B cell (primary cell): ENCODE results near the gene SIPA1L3. TPM values are rescaled to one million over a fixed set of nuclear protein-coding genes. Genes with fewer than 3 reads are reported as not detected.

Experiments
- ATAC-seq: fragments of 200-7000 bp; cut with Tn5 transposase; one replicate; pipeline ENCODE4 v1.10.0; 2021; ENCODE audit warnings: low read depth, mild to moderate bottlenecking, moderate number of reproducible peaks, moderate library complexity
- CTCF ChIA-PET: fragments of 350-600 bp; sonication (Branson Sonifier 250); formaldehyde crosslinking; loops from one replicate; lab custom pipeline; 2021; ENCODE audit warnings: antibody characterized with exemption, inconsistent platforms; lab: Charles Lee
- POLR2A ChIA-PET: fragments of 350-600 bp; sonication (Branson Sonifier 250); formaldehyde crosslinking; loops from one replicate; lab custom pipeline; 2021; ENCODE audit warnings: antibody characterized with exemption; lab: Charles Lee
- DNase-seq: peaks from one replicate; pipeline ENCODE4 v3.0.0; 2013
- H2AFZ ChIP-seq: 2 replicates; pipeline ENCODE4 v1.6.1; 2012; ENCODE audit warnings: mild to moderate bottlenecking, low read depth, low read length; ENCODE audit not compliant: insufficient read depth, poor library complexity, severe bottlenecking
- H3K27ac ChIP-seq, 2 donors: 1 replicate in 1 of 2; 2 replicates in 1 of 2; pipeline ENCODE4 v1.5.1; 2012 to 2013; ENCODE audit warnings: low read length in 2 of 2, mild to moderate bottlenecking in 2 of 2, moderate library complexity in 1 of 2
- H3K27me3 ChIP-seq, 4 experiments: fragments of 200-600 bp in 1 of 4; sonication (generic) in 1 of 4; replicated peaks in 1 of 4; 1 replicate in 2 of 4; 2 replicates in 2 of 4; pipeline versions ENCODE4 v1.6.1 to v1.7.0; 2013 to 2016; ENCODE audit warnings: low read length in 3 of 4, mild to moderate bottlenecking in 2 of 4, mixed read lengths in 1 of 4, moderate library complexity in 1 of 4; ENCODE audit not compliant: insufficient read depth in 4 of 4, control insufficient read depth in 3 of 4; ENCODE audit errors: control extremely low read depth in 1 of 4
- H3K36me3 ChIP-seq, 2 experiments: replicated peaks in 1 of 2; 1 replicate in 1 of 2; 2 replicates in 1 of 2; pipeline versions ENCODE4 v1.6.1 to v1.7.1; 2013; ENCODE audit warnings: low read length in 1 of 2; ENCODE audit not compliant: insufficient read depth in 2 of 2, control insufficient read depth in 1 of 2; ENCODE audit errors: control extremely low read depth in 1 of 2, extremely low read depth in 1 of 2
- H3K4me1 ChIP-seq, 2 donors: fragments of 200-600 bp in 1 of 2; sonication (generic) in 1 of 2; 1 replicate in 1 of 2; 2 replicates in 1 of 2; pipeline versions ENCODE4 v1.5.1 to v1.6.1; 2013 to 2017; ENCODE audit warnings: low read length in 2 of 2; ENCODE audit not compliant: control insufficient read depth in 2 of 2, insufficient read depth in 2 of 2
- H3K4me2 ChIP-seq: replicated peaks from 2 replicates; pipeline ENCODE3; 2012; ENCODE audit warnings: mild to moderate bottlenecking, low read depth, low read length; ENCODE audit not compliant: poor library complexity, severe bottlenecking
- H3K4me3 ChIP-seq, 5 experiments: fragments of 200-600 bp in 1 of 5; sonication (generic) in 1 of 5; 1 replicate in 3 of 5; 2 replicates in 2 of 5; pipeline versions ENCODE4 v1.5.1 to v1.7.0; 2011 to 2016; ENCODE audit warnings: low read length in 4 of 5, mild to moderate bottlenecking in 4 of 5, low read depth in 2 of 5, control low read depth in 1 of 5, moderate library complexity in 1 of 5; ENCODE audit not compliant: insufficient read depth in 1 of 5; ENCODE audit errors: control extremely low read depth in 1 of 5, extremely low read depth in 1 of 5
- H3K79me2 ChIP-seq: fragments of 200-600 bp; sonication (generic); one replicate; pipeline ENCODE4 v1.6.0; 2016; ENCODE audit warnings: low read length; ENCODE audit not compliant: control insufficient read depth, insufficient read depth
- H3K9ac ChIP-seq: fragments of 200-600 bp; sonication (generic); 2 replicates; pipeline ENCODE4 v1.6.1; 2017; ENCODE audit warnings: mild to moderate bottlenecking, low read length, moderate library complexity
- H3K9me3 ChIP-seq, 3 donors: one replicate each; pipeline versions ENCODE4 v1.6.1 to v1.7.1; 2013; ENCODE audit warnings: low read length in 2 of 3; ENCODE audit not compliant: control insufficient read depth in 2 of 3, insufficient read depth in 1 of 3; ENCODE audit errors: control extremely low read depth in 1 of 3
- H4K20me1 ChIP-seq: 2 replicates; pipeline ENCODE4 v1.6.0; 2012; ENCODE audit warnings: mild to moderate bottlenecking, low read length; ENCODE audit not compliant: insufficient read depth, control insufficient read depth, poor library complexity, severe bottlenecking
- H3K27ac Mint-ChIP-seq: one replicate; pipeline ENCODE4 v1.8.0; 2021; ENCODE audit warnings: mixed read lengths
- H3K27me3 Mint-ChIP-seq: one replicate; pipeline ENCODE4 v1.8.0; 2021; ENCODE audit warnings: mixed read lengths
- H3K4me1 Mint-ChIP-seq: one replicate; pipeline ENCODE4 v1.8.0; 2021; ENCODE audit warnings: mixed read lengths
- H3K4me3 Mint-ChIP-seq: one replicate; pipeline ENCODE4 v1.8.0; 2021; ENCODE audit warnings: mixed read lengths
- H3K9me3 Mint-ChIP-seq: one replicate; pipeline ENCODE4 v1.8.0; 2022; ENCODE audit warnings: mixed read lengths; ENCODE audit not compliant: insufficient read depth
- EZH2 ChIP-seq: IDR thresholded peaks from 2 replicates; pipeline ENCODE4 v1.6.1; 2012; ENCODE audit warnings: borderline replicate concordance, low read depth, mild to moderate bottlenecking, moderate library complexity, low read length; ENCODE audit not compliant: insufficient read depth, poor library complexity, severe bottlenecking
- WGBS: methylation state at CpG from one replicate; pipeline ENCODE4 v1.1.5; 2013; ENCODE audit warnings: missing lambda C conversion rate; ENCODE audit not compliant: insufficient coverage; 5-methylcytosine and 5-hydroxymethylcytosine counted together
- intact Hi-C: fragments of 100-400 bp; cut with micrococcal nuclease; formaldehyde crosslinking; loops from one replicate; pipeline ENCODE4 v1.10.0; 2022
- polyA plus RNA-seq: library from polyadenylated mRNA; depleted of rRNA; stranded (reverse); fragments of >200 nt; gene quantifications from 2 replicates; pipeline ENCODE4 v1.2.3, GENCODE V29; 2012
- total RNA-seq, 2 donors: library from RNA; stranded (reverse); fragments of 120-200 nt in 1 of 2; gene quantifications; 1 replicate in 1 of 2; 2 replicates in 1 of 2; pipeline versions ENCODE4 v1.2.3 to v1.2.4, GENCODE V29; 2013 to 2022
- TF ChIP-seq, protein P1 (sequence below): fragments of 200-600 bp; IDR thresholded peaks from one replicate; pipeline ENCODE4 v1.8.0; 2022; ENCODE audit warnings: antibody characterized with exemption, mild to moderate bottlenecking

SIPA1L3 gene
- total and polyA plus RNA-seq, 2 donors (not counting 1 experiment from before 2014, with no cell fraction given) = 48.3 to 295 TPM

DNA sequence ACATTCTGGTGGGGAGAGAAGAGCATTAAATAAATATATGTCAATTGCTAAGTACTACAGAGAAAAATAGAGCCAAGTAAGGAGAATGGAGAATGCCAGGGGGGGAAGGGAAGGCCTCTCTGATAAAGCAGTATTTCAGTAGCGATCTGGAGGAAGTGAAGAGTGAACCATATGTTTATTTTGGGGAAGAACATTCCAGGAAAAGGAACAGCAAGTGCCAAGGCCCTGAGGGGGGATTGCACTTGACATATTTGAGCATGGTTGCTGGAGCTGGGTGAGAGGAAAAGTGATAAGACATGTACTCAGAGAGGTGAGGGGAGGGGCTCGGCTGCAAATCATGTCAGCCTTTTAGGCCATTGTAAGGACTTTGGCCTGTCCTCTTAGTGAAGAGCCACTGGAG lies 31.0 kb upstream of the SIPA1L3 start:
- ChIA-PET POLR2A (no interaction called here), CTCF (no interaction called here)
- Mint-ChIP-seq H3K4me1 (no peaks in the 10 kb centered on the region), H3K27ac (no peak overlapping the region), H3K27me3 (peaks cover 2% of the 10 kb centered on the region), H3K4me3 (no peak overlapping the region), H3K9me3 (no peaks in the 10 kb centered on the region)
- no peak overlapping the region for H3K27ac ChIP-seq
- no peaks in the 10 kb centered on the region for H3K4me1 ChIP-seq
- no peaks in the 10 kb centered on the region for H4K20me1 ChIP-seq
- peaks cover 0 to under 1% (median 0%) of the 10 kb centered on the region in 3 donors for H3K9me3 ChIP-seq
- TF ChIP-seq, protein P1, sequence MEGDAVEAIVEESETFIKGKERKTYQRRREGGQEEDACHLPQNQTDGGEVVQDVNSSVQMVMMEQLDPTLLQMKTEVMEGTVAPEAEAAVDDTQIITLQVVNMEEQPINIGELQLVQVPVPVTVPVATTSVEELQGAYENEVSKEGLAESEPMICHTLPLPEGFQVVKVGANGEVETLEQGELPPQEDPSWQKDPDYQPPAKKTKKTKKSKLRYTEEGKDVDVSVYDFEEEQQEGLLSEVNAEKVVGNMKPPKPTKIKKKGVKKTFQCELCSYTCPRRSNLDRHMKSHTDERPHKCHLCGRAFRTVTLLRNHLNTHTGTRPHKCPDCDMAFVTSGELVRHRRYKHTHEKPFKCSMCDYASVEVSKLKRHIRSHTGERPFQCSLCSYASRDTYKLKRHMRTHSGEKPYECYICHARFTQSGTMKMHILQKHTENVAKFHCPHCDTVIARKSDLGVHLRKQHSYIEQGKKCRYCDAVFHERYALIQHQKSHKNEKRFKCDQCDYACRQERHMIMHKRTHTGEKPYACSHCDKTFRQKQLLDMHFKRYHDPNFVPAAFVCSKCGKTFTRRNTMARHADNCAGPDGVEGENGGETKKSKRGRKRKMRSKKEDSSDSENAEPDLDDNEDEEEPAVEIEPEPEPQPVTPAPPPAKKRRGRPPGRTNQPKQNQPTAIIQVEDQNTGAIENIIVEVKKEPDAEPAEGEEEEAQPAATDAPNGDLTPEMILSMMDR = no peak
- TF ChIP-seq EZH2 = no peak
- H3K36me3 ChIP-seq = no peaks in the 10 kb centered on the region
- WGBS = 58% methylated on average over 2 of the region's 2 CpGs
- no peak overlapping the region for H3K4me2 ChIP-seq
- ATAC-seq (no peak), DNase-seq (no peak)
- H3K9ac ChIP-seq = no peak overlapping the region
- intact Hi-C loops = no loop called here
- H3K79me2 ChIP-seq = no peaks in the 10 kb centered on the region
- H3K4me3 ChIP-seq = no peak overlapping the region
- no peaks in the 10 kb centered on the region for H3K27me3 ChIP-seq
- no peak overlapping the region for H2AFZ ChIP-seq

DNA sequence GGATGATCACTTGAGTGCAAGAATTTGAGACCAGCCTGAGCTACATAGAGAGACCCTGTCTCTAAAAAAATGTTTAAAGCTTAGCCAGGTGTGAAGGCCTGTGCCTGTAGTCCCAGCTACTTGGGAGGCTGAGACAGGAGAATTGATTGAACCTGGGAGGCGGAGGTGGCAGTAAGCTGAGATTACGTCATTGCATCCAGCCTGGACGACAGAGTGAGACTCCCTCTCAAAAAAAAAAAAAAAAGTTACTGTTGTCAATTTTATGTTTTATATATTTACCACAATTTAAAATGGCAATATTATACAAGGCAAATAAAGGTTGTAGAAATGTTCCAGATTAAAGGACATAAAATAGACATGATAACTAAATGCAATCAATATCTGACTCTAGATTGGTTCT lies 29.9 kb upstream of the SIPA1L3 start:
- no peak overlapping the region for H3K4me2 ChIP-seq
- TF ChIP-seq, protein P1 = no peak
- no peak for TF ChIP-seq EZH2
- Mint-ChIP-seq H3K27ac (no peak overlapping the region), H3K27me3 (no peaks in the 10 kb centered on the region), H3K4me3 (no peak overlapping the region), H3K9me3 (peaks cover 6% of the 10 kb centered on the region), H3K4me1 (no peaks in the 10 kb centered on the region)
- H2AFZ ChIP-seq = no peak overlapping the region
- peaks cover 3 to 6% (median 6%) of the 10 kb centered on the region in 3 donors for H3K9me3 ChIP-seq
- POLR2A ChIA-PET = no interaction called here
- H3K4me1 ChIP-seq = no peaks in the 10 kb centered on the region
- no CpG with 5 or more reads among the region's 3 CpGs for WGBS
- no peaks in the 10 kb centered on the region for H3K79me2 ChIP-seq
- CTCF ChIA-PET = no interaction called here
- ATAC-seq = no peak
- no peak for DNase-seq
- H4K20me1 ChIP-seq = no peaks in the 10 kb centered on the region
- H3K36me3 ChIP-seq = no peaks in the 10 kb centered on the region
- no peak overlapping the region for H3K27ac ChIP-seq
- no peak overlapping the region for H3K4me3 ChIP-seq
- intact Hi-C loops = no loop called here
- no peaks in the 10 kb centered on the region for H3K27me3 ChIP-seq
- no peak overlapping the region for H3K9ac ChIP-seq
